Effector memory CD8-positive, alpha-beta T cell (primary cell): Measurements from ENCODE around the gene MYEOV.

ENCODE experiments used
- ATAC-seq: fragments of 150-1000 bp; cut with Tn5 transposase; replicated peaks from 2 replicates; pipeline ENCODE4 v1.10.0; 2021; ENCODE audit warnings: mild to moderate bottlenecking, moderate library complexity
- DNase-seq, 3 experiments: peaks; one replicate each; pipeline ENCODE4 v3.0.0; 2021
- H3K27ac Mint-ChIP-seq, 2 donors: one replicate each; pipeline ENCODE4 v1.8.0; 2022; ENCODE audit warnings: mild to moderate bottlenecking in 2 of 2, mixed read lengths in 2 of 2, moderate library complexity in 2 of 2
- H3K27me3 Mint-ChIP-seq, 2 donors: one replicate each; pipeline ENCODE4 v1.8.0; 2022; ENCODE audit warnings: mixed read lengths in 2 of 2
- H3K36me3 Mint-ChIP-seq: one replicate; pipeline ENCODE4 v1.8.0; 2022; ENCODE audit warnings: mild to moderate bottlenecking, moderate library complexity, mixed read lengths; ENCODE audit not compliant: insufficient read depth
- H3K4me1 Mint-ChIP-seq, 2 donors: one replicate each; pipeline ENCODE4 v1.8.0; 2022; ENCODE audit warnings: low read depth in 2 of 2, mixed read lengths in 2 of 2
- H3K4me3 Mint-ChIP-seq, 2 donors: one replicate each; pipeline ENCODE4 v1.8.0; 2022; ENCODE audit warnings: mild to moderate bottlenecking in 2 of 2, mixed read lengths in 2 of 2, moderate library complexity in 2 of 2
- H3K9me3 Mint-ChIP-seq, 2 donors: one replicate each; pipeline ENCODE4 v1.8.0; 2022; ENCODE audit warnings: mixed read lengths in 2 of 2

MYEOV gene

DNA sequence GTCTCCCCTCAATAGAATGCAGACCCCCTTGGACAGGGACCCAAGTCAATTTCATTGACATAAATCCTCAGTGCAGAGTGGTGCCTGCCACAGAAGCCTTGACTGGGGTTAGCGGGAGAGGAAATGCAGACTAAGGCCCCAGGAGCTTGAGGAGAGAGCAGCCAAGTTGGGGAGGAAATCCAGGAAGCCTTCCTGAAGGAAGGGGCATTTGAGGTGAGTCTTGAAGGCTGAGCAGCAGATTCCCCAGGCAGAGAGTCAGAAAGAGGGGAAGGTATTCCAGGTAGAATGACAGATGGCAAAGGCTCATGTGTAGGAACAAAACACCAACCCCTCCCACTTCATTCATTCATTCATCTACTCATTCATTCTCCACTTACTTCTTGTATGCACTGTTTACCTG is 10.3 kb downstream of the MYEOV start:
- Mint-ChIP-seq H3K4me3 (no peak overlapping the region), H3K36me3 (peaks cover 8% of the 10 kb centered on the region), H3K9me3 (no peaks in the 10 kb centered on the region), H3K4me1 (peaks cover 10 to 18% of the 10 kb centered on the region in 2 donors), H3K27ac (peak overlapping the region in 1 of 2 donors; percentile 41), H3K27me3 (no peaks in the 10 kb centered on the region)
- ATAC-seq (no peak), DNase-seq (no peak)

DNA sequence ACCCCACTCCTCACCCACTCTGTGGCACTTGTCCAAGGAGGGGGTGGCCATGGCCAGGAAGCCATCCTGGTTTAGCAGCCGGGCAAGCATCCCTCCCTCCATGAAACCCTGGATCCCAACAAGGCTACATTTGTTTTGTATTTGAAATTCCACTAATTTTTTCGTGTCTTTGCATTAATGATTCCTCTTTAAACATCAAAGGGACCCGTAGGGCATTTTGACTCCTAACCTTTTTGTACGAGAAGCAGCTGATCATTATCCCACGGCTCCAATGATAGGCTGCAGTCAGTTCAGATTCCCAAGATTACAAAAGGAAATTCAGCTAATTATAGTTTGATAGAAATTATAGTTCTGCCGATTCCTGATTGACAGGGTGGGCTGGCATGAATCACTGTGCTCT is 10.7 kb downstream of the MYEOV start:
- H3K4me1 Mint-ChIP-seq = peaks cover 10 to 17% of the 10 kb centered on the region in 2 donors
- DNase-seq = no peak
- H3K4me3 Mint-ChIP-seq = no peak overlapping the region
- peak overlapping the region in 1 of 2 donors; percentile 41 for H3K27ac Mint-ChIP-seq
- no peak for ATAC-seq
- H3K9me3 Mint-ChIP-seq = no peaks in the 10 kb centered on the region
- H3K36me3 Mint-ChIP-seq = peaks cover 4% of the 10 kb centered on the region
- H3K27me3 Mint-ChIP-seq = no peaks in the 10 kb centered on the region

DNA sequence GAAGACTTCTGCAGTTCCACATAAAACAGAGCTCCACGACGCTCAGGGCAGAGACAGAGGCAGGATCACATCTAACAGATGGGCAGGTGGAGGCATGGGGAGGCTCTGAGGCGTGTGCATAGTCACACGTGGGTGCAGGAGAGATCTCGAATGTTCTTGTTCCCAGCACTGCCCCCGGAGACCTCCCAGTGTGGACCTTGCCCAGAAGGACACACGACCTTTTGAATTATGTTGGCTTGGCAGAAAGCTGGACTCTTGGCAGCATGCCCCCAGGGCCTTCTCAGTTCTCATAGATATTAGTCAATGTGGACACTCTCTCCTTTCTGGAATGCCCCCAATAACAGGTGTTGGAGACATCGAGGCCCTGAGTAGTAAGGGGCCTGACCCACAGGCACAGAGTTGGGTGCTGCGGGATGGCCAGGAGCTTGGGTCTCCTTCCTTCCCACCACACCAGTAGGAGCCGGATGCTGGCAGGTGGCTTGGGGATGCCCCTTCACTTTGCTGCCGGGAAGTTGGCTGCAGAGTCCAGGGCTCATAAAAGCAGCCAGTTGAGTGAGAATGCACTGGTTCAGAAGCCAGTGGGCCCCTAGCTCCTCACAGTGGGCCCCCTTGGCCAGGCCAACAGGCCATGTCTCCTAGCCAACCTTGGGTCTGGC is 12.1 kb downstream of the MYEOV start:
- Mint-ChIP-seq H3K36me3 (peaks cover 3% of the 10 kb centered on the region), H3K27ac (peak overlapping the region in 1 of 2 donors; percentile 15), H3K4me3 (no peak overlapping the region), H3K9me3 (no peaks in the 10 kb centered on the region), H3K27me3 (no peaks in the 10 kb centered on the region), H3K4me1 (peaks cover 7 to 15% of the 10 kb centered on the region in 2 donors)
- ATAC-seq (no peak), DNase-seq (no peak)

DNA sequence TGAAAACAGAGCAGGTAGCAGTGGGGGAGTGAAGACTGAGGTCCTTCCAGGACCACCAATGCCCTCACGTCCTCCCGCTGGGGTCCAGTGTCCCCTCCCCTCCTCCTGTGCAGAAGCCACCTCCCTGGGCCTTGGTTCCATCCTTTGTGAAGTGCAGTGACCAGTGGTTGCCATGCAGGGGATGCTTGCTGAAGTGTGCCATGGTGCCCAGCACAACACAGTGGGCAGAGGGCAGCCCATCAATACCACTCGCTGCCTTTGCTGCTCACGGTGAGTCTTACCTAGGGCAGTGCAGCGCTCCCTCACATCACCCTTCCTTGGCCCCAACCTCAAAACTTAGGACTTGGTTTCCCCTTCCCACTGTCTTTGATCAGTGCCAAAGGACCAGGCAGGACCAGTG is 12.9 kb downstream of the MYEOV start:
- Mint-ChIP-seq H3K27me3 (no peaks in the 10 kb centered on the region), H3K9me3 (no peaks in the 10 kb centered on the region), H3K36me3 (peaks cover 3% of the 10 kb centered on the region), H3K4me1 (peaks cover 13 to 19% of the 10 kb centered on the region in 2 donors), H3K27ac (no peak overlapping the region), H3K4me3 (no peak overlapping the region)
- ATAC-seq = no peak
- no peak for DNase-seq

DNA sequence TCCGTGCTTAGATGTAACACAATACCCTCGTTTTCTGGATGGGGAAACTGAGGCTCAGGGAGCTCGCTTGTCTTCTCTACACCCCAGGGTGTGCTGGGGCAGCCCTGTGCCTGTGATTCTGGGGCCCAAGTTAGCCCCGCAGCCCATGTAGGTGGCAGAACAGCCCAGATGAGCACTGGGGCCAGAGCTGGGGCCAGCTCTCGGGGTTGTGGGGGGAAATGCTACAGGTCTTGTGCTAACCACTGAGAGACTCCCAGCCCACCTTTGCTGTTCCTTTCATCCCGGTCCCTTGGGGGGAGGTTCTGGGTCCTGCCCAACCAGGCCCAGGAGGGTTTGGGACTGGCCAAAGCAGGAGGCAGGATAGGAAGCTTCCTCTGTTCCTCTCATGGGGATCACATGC is 13.5 kb downstream of the MYEOV start:
- Mint-ChIP-seq H3K4me3 (no peak overlapping the region), H3K9me3 (no peaks in the 10 kb centered on the region), H3K4me1 (peaks cover 19 to 24% of the 10 kb centered on the region in 2 donors), H3K27ac (peak overlapping the region in 1 of 2 donors; percentile 3), H3K27me3 (no peaks in the 10 kb centered on the region), H3K36me3 (peaks cover 3% of the 10 kb centered on the region)
- DNase-seq = no peak
- no peak for ATAC-seq

DNA sequence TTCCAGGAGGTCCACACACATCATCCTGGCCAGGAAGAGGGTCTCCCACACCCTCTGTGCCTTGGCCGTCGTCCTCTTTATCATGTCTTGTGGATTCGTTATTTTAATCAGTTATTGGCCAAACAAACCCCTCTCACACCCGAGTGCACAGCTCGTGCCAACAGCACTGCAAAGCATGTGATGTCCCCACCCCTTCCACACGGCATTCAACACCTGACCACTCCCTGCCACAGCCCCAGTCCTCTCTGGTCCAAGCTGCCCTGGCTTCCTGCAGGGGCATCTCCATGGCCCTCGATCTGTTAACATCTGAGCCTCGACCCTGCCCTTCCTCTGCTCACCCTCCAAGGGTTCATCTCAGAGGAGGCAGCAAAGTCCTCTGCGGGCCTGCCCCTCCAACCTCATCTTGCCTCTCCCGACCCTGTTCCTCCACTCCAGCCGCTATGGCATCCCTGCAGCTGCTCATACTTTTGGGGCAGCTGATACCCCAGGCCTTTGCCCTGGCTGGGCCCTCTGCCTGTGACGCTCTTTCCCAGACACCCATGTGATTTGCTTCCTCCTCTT is 14.0 kb downstream of the MYEOV start:
- no peak for ATAC-seq
- H3K36me3 Mint-ChIP-seq = peaks cover 2% of the 10 kb centered on the region
- no peak overlapping the region for H3K4me3 Mint-ChIP-seq
- H3K4me1 Mint-ChIP-seq = peaks cover 17 to 25% of the 10 kb centered on the region in 2 donors
- no peak for DNase-seq
- H3K27me3 Mint-ChIP-seq = no peaks in the 10 kb centered on the region
- peak overlapping the region in 1 of 2 donors; percentile 3 for H3K27ac Mint-ChIP-seq
- H3K9me3 Mint-ChIP-seq = no peaks in the 10 kb centered on the region

DNA sequence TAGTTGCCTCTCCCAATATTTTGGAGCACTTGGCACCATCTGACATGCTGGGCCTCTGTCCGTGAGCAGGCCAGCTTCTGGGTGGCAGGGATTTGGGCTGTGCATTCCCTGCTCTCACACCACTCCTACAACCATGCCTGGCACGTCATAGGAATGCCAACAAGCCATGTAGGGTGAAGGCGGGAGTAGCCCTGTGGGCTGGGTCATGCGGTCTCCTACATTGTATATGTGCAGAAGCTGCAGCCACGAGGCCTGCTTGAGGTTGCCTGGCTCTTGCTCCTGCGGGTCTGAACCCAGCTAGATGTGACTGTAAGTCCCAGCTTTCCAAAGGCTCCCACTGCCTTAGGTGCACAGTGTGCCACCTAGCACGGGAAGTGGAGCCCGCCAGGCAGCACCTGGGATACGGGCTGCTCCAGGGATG is 14.5 kb downstream of the MYEOV start:
- Mint-ChIP-seq H3K36me3 (no peaks in the 10 kb centered on the region), H3K9me3 (no peaks in the 10 kb centered on the region), H3K4me1 (peaks cover 17 to 25% of the 10 kb centered on the region in 2 donors), H3K27ac (peak overlapping the region in 1 of 2 donors; percentile 3), H3K27me3 (no peaks in the 10 kb centered on the region), H3K4me3 (no peak overlapping the region)
- DNase-seq = no peak
- ATAC-seq = no peak

DNA sequence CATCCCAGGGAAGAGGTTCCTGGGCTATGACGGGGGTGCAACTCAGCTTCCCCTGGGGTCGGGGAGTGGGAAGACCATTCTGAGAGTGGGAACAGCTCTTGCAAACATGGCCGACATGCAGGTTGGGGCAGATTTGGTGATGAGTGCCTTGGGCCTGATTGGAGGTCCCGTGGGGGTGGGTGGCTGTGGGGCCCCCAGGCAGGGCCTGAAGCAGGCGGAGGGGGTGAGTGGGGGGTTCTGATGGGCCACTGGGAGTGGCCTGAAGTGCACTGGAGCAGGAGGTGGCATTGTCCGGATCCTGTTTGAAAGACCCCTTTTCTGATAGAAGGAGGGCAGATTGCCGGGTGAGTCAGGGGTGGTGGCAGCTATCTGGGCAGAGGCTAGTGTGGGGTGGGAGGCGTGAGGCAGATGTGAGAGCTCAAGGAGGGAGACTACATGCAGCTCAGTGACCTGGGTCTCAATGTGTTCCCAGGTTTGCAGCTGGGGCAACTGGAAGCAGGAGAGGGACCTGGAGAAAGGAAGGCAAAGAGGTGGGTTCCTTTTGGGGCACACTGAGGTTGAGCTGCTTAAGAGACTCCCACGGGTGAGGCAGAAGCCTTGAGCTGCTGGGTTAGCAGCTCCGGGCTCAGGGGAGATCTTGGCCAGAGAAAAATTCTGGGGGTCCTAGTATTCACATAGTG is 15.1 kb downstream of the MYEOV start:
- H3K27me3 Mint-ChIP-seq = no peaks in the 10 kb centered on the region
- no peaks in the 10 kb centered on the region for H3K36me3 Mint-ChIP-seq
- no peaks in the 10 kb centered on the region for H3K9me3 Mint-ChIP-seq
- peaks cover 17 to 25% of the 10 kb centered on the region in 2 donors for H3K4me1 Mint-ChIP-seq
- no peak for ATAC-seq
- peak overlapping the region in 1 of 2 donors; percentile 3 for H3K27ac Mint-ChIP-seq
- H3K4me3 Mint-ChIP-seq = no peak overlapping the region
- DNase-seq = no peak

DNA sequence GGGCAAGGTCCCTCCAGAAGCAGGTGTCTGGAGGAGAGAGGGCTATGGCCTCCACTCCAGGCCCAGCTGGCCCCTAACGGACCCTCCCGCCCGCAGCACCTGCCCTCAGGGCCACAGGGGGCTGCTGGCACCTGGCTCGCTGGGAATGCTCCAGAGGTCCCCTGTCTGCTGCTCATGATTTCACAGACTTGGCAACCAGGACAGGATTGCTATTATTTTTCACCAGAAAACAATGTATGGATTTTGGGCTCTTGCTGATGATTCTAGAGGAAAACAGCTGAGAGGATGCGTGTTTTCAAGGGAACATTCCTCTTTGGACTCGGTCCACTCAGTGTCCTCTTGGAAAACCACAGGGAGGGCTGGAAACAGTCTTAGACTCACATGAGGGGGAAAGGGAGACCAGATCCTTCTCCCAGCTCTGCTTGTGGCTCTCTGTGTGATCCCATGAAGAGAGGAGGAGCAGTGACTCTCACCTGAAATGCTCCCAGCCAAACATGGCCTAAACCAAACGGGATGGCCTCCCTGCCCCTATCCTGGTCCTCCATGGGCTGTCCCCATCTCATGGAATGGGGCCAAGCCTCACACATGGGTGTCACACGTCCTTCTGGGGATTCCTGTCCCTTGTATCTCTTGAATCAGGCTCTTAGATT is 15.8 kb downstream of the MYEOV start:
- Mint-ChIP-seq H3K27ac (peak overlapping the region in 1 of 2 donors; percentile 75), H3K36me3 (no peaks in the 10 kb centered on the region), H3K4me3 (no peak overlapping the region), H3K9me3 (no peaks in the 10 kb centered on the region), H3K27me3 (no peaks in the 10 kb centered on the region), H3K4me1 (peaks cover 17 to 25% of the 10 kb centered on the region in 2 donors)
- DNase-seq = no peak
- ATAC-seq = no peak

DNA sequence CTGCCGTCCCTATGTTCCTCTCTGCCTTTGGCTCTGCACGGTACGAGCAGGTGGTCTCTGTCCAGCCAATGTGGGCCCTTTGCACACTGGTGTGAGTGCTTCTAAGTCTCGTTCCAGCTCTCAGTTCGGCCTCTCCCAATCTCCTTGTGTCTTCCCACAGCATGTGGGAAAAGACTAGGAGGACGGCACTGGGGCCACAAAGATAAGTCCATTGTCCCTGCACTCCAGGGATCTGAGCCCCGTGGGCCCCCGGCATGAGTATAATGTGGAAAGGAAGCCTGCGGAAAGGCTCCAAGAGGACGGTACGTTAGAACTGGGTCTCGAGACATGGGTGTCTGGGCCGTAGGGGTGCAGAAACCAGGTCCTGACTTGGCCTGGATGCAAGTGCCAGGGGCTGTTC is 16.4 kb downstream of the MYEOV start:
- H3K9me3 Mint-ChIP-seq = no peaks in the 10 kb centered on the region
- DNase-seq = no peak
- H3K27ac Mint-ChIP-seq = peak overlapping the region in 1 of 2 donors; percentile 75
- H3K4me3 Mint-ChIP-seq = no peak overlapping the region
- no peak for ATAC-seq
- no peaks in the 10 kb centered on the region for H3K27me3 Mint-ChIP-seq
- H3K36me3 Mint-ChIP-seq = no peaks in the 10 kb centered on the region
- H3K4me1 Mint-ChIP-seq = peaks cover 17 to 25% of the 10 kb centered on the region in 2 donors

DNA sequence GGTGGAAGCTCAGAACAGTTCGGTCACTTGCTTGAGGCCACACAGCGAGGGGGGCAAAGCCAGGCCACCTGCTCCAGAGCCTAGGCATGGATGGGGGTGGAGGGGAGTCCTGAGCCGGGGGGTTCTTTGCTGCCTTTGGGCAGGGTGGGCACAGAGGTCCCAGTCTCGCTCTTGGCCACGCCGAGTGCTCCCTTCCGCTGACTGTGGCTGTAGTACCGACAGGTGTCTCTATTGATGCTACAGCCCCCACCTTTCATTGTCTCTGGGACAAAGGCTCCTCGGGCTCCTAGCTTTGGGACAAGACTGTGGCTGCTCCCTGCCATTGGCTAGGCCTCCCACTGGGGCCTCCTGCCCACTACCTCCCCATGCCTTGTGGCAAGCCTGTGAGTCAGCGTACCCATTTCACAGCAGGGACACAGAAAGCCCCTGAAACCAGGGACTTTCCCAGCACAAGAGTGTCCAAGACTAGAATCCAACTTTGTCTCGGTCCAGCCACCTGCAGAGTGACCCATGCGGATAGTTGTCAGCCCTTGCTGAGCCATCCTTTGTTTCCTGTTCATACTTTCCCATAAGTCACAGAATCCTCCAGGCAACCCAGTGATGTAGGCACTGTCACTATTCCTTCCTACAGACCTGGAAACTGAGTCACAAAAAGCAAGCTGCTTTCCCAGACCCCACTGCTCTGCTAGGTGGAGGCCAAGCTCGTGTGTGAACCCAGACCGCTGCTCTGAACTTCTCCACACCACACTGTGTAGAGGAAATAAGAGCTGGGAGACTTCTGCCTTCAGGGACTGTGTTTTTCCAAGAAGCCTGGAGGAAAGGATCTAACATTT is 17.2 kb downstream of the MYEOV start:
- H3K4me3 Mint-ChIP-seq = peak overlapping the region; percentile 71 to 72
- peak overlapping the region; percentile 63 to 85 for H3K27ac Mint-ChIP-seq
- H3K27me3 Mint-ChIP-seq = no peaks in the 10 kb centered on the region
- H3K9me3 Mint-ChIP-seq = no peaks in the 10 kb centered on the region
- H3K36me3 Mint-ChIP-seq = no peaks in the 10 kb centered on the region
- peaks cover 17 to 25% of the 10 kb centered on the region in 2 donors for H3K4me1 Mint-ChIP-seq
- ATAC-seq (peak; percentile 16), DNase-seq (no peak)

DNA sequence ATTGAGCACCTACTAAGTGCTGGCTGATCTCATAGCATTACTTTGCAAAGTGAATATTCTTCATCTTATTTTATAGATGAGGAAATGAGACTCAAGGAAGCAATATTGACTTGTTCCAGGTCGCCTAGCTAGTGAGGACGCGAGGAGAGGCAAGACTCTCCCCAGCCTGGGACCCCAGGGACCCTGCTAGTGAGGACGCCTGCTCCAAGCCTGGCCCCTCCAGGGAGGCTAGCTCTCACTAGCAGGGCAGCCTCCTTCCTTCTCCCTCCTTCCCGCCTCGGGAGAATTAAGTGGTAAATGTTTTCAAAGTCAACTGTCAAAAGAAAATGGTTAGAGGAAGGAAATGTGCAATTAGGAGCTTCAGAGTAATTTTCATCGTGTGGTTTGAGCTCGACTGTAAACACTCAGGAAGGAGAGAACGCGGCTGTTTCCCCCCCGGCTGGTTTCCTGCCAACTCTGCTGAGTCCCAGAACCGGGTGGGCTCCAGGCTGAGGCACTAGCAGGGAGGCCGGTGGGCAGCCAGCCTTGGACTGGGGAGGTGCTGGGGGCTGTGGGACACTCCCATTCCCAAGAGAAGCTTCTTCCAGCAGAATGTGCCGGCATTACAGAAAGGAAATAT is 17.9 kb downstream of the MYEOV start:
- Mint-ChIP-seq H3K27ac (peak overlapping the region; percentile 63 to 85), H3K36me3 (no peaks in the 10 kb centered on the region), H3K4me1 (peaks cover 17 to 25% of the 10 kb centered on the region in 2 donors), H3K9me3 (no peaks in the 10 kb centered on the region), H3K27me3 (no peaks in the 10 kb centered on the region), H3K4me3 (peak overlapping the region; percentile 71 to 72)
- ATAC-seq = peak; percentile 75
- peak in 1 of 3 experiments; percentile 18 for DNase-seq
